DOHH2 (cell line): ENCODE measurements around the gene SEC24B.

ENCODE experiments used
- EZH2phosphoT487 ChIP-seq: fragments of 200-600 bp; sonication (generic); IDR thresholded peaks from 2 replicates; pipeline ENCODE4 v1.6.1; 2017; ENCODE audit warnings: borderline replicate concordance, mild to moderate bottlenecking, antibody characterized with exemption, low read length, moderate library complexity, mixed read lengths
- TF ChIP-seq, protein P1 (sequence below): fragments of 200-600 bp; sonication (generic); IDR thresholded peaks from one replicate; pipeline ENCODE4 v1.5.1; 2014; ENCODE audit warnings: antibody characterized with exemption, mild to moderate bottlenecking, low read depth, low read length; ENCODE audit not compliant: poor library complexity, severe bottlenecking

DNA sequence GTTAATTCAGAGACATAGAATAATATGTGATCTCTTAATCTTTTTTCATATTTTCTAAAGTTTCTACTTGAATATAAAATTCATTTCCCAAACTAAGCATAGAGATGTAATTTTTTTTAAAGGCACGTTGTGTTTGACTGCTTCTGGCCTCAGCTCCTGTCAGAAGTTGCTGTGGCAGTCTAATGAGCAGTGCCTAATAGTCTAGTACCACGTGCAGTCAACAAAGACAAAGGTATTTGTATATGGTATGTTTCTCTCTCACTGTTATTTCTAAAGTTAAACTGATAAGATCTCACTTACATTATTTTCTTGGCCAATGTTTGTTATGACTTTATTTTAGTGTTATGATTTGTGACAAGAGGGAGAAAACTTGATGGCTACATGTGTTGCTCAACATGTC lies 77.8 kb downstream of the SEC24B start:
- TF ChIP-seq, protein P1, sequence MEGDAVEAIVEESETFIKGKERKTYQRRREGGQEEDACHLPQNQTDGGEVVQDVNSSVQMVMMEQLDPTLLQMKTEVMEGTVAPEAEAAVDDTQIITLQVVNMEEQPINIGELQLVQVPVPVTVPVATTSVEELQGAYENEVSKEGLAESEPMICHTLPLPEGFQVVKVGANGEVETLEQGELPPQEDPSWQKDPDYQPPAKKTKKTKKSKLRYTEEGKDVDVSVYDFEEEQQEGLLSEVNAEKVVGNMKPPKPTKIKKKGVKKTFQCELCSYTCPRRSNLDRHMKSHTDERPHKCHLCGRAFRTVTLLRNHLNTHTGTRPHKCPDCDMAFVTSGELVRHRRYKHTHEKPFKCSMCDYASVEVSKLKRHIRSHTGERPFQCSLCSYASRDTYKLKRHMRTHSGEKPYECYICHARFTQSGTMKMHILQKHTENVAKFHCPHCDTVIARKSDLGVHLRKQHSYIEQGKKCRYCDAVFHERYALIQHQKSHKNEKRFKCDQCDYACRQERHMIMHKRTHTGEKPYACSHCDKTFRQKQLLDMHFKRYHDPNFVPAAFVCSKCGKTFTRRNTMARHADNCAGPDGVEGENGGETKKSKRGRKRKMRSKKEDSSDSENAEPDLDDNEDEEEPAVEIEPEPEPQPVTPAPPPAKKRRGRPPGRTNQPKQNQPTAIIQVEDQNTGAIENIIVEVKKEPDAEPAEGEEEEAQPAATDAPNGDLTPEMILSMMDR: no peak
- TF ChIP-seq EZH2phosphoT487: no peak
